Thyroid gland (tissue), 4 donors: ENCODE measurements around the gene QPRT.

Experiments
- POLR2A ChIP-seq, 2 donors: fragments of 450-650 bp; IDR thresholded peaks; one replicate each; pipeline ENCODE4 v1.6.1; 2017; ENCODE audit warnings: antibody characterized with exemption in 2 of 2, mild to moderate bottlenecking in 2 of 2, moderate library complexity in 1 of 2
- TF ChIP-seq, protein P1 (sequence below), 6 experiments: fragments of 200-600 bp in 3 of 6; fragments of 450-650 bp in 3 of 6; sonication (generic) in 3 of 6; IDR thresholded peaks; one replicate each; pipeline ENCODE4 v1.5.1; 2016 to 2019; ENCODE audit warnings: antibody characterized with exemption in 6 of 6, mild to moderate bottlenecking in 2 of 6, inconsistent platforms in 1 of 6, moderate library complexity in 1 of 6

GRCh38 chr16:29649588-29650494, 29.1 kb upstream of the QPRT start:
- TF ChIP-seq, protein P1, sequence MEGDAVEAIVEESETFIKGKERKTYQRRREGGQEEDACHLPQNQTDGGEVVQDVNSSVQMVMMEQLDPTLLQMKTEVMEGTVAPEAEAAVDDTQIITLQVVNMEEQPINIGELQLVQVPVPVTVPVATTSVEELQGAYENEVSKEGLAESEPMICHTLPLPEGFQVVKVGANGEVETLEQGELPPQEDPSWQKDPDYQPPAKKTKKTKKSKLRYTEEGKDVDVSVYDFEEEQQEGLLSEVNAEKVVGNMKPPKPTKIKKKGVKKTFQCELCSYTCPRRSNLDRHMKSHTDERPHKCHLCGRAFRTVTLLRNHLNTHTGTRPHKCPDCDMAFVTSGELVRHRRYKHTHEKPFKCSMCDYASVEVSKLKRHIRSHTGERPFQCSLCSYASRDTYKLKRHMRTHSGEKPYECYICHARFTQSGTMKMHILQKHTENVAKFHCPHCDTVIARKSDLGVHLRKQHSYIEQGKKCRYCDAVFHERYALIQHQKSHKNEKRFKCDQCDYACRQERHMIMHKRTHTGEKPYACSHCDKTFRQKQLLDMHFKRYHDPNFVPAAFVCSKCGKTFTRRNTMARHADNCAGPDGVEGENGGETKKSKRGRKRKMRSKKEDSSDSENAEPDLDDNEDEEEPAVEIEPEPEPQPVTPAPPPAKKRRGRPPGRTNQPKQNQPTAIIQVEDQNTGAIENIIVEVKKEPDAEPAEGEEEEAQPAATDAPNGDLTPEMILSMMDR (IDR thresholded peaks at IDR 0.05), result no peak
- no peak for TF ChIP-seq POLR2A (IDR thresholded peaks at IDR 0.05)
